Ecto neural progenitor cell (in vitro differentiated cells): Measurements from ENCODE around the gene SLC25A4.
"Not testable (repeated sequence)": the region's sequence is repeated elsewhere in the genome, so short reads cannot be mapped to it uniquely, and the experiment has no call there.

Source experiments
- DNase-seq: peaks from one replicate; pipeline ENCODE4 v3.0.0-alpha.2; 2018; ENCODE audit warnings: low spot score

Gene SLC25A4

GRCh38 chr4:185183622-185184281, 40.7 kb downstream of the SLC25A4 start:
- no peak for DNase-seq

- DNase-seq, result no peak
These were observed 43.7 kb downstream of the SLC25A4 start for GRCh38 chr4:185186769-185187168.

- DNase-seq, result no peak
These were observed 46.7 kb downstream of the SLC25A4 start for GRCh38 chr4:185189606-185190305.

DNA sequence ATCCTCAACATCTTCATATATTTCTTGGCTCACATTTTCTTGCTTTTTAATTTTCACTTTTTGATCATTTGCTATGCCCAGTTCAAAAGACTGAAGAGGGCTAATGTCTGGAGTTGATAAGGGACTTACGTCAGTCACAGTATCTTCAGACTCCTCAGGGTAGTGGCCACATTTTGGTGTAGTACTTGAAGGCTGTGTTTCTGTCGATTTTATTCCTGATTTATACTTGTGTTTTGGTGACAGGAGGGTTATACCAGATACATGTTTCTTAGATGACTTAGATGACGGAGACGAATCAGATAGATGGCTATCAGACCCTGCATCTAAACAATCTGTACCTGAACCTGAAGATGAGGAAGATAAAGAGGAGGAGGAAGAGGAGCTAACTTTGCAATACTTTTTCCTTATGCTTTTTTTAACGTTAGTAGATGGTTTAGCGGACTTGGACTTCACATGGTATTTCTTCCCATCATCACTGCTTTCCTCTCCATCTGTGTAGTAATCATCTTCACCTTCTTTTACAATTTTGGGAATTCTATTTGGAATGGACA, 47.3 kb downstream of the SLC25A4 start:
- DNase-seq, result no peak

DNA sequence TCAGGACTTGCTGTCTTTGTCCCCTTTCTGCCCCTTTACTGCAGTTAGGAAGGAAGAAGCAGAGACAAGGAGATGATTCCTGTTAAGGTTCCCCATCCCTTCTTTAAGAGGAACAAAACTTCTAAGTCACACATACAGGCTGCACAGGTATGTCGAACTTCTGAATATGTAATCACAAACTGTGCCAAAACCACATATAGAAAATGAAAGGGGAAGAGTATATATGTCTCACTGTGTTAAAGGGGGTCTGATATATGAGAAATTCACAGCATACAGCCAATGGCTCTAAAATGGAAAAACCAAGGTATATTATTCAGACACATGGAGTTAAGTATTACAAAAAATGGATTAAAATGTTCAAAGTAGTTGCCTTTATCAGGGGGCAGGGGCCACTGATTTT, 49.0 kb downstream of the SLC25A4 start:
- DNase-seq, result no peak

DNA sequence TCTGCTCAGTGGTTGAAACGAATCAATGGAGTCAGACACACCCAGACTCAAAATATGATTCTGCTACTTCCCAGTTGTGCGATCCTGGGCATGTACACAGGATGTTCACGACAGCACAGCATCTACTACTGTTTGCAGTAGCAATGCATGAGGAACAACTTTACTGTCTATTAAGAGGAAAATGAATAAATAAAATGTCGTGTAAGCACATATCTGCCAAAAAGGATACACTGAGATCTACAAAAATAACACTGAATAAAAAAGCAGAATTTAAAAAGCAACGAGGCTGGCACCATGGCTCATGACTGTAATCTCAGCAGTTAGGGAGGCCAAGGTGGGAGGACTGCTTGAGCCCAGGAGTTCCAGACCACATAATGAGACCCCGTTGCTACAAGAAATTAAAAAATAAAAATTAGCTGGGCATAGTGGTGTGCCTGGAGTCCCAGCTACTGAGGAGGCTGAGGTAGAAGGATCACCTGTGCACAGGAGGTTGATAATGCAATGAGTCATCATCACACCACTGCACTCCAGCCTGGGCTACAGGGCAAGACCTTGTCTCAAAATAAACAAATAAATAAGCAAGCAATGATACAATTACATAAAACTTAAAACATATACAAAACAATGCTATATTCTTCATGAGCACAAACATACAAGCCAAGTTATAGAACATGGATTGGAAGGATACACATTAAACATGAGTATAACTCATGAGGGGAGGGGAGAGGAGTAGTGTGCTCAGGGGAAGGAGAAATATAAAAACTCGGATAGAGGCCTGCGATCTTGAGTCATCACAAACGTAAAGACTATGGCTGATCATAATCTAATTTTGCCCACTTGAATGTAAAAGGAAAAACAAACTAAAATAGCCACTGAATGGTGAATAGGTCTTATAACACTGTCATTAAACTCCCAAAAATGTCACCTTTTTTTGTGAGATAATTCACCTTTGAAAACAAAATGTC, 52.1 kb downstream of the SLC25A4 start:
- DNase-seq, result no peak

DNA sequence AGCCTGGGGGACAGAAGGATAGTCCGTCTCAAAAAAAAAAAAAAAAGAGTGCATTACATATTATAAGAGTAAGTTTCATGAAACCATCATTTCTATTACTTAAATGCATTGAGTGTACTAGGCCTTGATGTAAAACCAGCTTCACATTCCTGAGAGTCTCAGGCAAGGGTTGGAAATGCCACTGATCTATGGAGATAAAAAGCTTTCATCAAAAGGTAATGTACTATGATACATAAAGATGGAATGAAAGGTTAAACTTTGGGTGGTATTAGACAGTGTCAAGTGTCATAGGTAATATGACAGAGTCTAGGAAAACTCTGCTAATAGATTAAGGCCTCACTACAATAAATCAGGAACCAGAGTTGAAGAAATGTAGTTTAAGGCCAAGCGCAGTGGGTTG, 53.4 kb downstream of the SLC25A4 start:
- no peak for DNase-seq

DNA sequence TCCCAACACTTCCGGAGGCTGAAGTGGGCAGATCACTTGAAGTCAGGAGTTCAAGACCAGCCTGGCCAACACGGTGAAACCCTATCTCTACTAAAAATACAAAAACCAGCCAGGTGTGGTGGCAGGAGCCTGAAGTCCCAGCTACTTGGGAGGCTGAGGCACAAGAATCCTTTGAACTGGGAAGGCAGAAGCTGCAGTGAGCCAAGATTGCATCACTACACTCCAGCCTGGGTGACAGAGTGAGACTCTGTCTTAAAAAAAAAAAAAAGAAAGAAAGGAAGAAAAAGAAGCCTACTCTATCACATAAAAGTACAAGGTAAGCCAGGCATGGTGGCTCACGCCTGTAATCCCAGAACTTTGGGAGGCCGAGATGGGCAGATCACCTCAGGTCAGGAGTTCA, 55.1 kb downstream of the SLC25A4 start:
- DNase-seq, result not testable (repeated sequence)
